Measurements from ENCODE around the gene RAB40B.
A peak's percentile ranks its signal among the peaks of the same experiment; 100 is the strongest.

Gene RAB40B

DNA sequence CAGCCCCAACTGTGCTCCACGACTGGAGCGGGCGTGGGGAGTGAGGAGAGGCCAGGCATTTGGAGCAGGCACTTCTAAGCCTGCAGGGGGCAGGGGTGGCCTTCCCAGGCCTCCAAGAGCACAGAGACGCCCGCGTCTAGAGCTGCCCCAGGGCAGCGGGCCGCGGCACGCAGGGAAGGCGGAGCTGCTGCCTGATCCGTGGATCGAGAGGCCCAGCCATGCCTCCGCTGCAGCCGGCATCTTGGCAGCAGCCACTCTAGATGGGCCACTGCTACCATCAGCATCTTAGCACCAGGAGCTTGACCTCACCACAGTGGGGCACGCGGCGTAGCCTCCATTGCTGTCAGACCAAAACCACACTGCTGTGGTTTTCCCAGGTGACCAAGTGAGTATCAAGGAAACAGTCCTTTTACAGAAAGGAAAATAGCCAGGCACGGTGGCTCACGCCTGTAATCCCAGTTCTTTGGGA is 29.8 kb downstream of the RAB40B start:
- Histone ChIP-seq H3K9me3 (ENCODE audit: control insufficient read depth, low read length) (no peaks in the 10 kb centered on the region), H3K79me2 (peaks cover 2% of the 10 kb centered on the region), H2AFZ (peak overlapping the region; percentile 59), H3K36me3 (ENCODE audit: control insufficient read depth, insufficient read depth, low read length) (no peaks in the 10 kb centered on the region), H3K27ac (no peak overlapping the region), H3K4me1 (no peaks in the 10 kb centered on the region), H3K4me2 (ENCODE audit: low read length) (no peak overlapping the region), H3K4me3 (ENCODE audit: low read depth, low read length) (no peak overlapping the region), H3K27me3 (ENCODE audit: control insufficient read depth, insufficient read depth, low read length) (no peaks in the 10 kb centered on the region), H3K9ac (no peak overlapping the region)
- TF ChIP-seq, protein P1, sequence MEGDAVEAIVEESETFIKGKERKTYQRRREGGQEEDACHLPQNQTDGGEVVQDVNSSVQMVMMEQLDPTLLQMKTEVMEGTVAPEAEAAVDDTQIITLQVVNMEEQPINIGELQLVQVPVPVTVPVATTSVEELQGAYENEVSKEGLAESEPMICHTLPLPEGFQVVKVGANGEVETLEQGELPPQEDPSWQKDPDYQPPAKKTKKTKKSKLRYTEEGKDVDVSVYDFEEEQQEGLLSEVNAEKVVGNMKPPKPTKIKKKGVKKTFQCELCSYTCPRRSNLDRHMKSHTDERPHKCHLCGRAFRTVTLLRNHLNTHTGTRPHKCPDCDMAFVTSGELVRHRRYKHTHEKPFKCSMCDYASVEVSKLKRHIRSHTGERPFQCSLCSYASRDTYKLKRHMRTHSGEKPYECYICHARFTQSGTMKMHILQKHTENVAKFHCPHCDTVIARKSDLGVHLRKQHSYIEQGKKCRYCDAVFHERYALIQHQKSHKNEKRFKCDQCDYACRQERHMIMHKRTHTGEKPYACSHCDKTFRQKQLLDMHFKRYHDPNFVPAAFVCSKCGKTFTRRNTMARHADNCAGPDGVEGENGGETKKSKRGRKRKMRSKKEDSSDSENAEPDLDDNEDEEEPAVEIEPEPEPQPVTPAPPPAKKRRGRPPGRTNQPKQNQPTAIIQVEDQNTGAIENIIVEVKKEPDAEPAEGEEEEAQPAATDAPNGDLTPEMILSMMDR (IDR thresholded peaks at IDR 0.05), result peak; percentile 64

DNA sequence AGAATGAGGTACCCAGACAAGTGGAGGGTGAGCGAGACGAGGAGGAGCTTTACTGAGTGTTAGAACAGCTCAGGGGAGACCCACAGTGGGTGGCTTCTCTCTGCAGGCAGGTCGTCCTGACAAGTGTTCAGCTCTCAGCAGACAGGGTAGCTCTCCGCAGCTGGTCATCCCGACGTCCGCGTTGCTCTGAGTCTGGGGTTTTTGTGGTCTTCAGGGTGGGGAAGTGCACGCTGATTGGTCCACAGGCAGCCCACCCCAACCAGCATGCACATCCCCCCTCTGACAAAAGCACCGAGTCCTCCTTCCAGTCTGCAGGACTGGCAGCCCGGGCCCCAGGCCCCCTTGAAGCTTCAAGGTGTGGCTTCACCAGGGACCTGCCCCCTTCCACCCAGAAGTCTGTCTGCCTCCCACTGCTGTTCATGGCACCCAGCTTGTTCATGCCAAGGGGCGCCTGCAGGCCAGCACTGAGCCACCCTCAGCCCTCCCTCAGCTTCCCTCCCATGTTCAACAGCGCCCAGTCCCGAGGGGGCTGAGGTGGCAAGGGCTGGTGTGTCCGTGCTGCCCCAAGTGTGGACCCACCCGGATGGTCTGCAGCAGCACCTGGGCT is 30.4 kb downstream of the RAB40B start:
- Histone ChIP-seq H3K4me2 (ENCODE audit: low read length) (no peak overlapping the region), H3K4me3 (ENCODE audit: low read depth, low read length) (no peak overlapping the region), H3K9ac (no peak overlapping the region), H2AFZ (no peak overlapping the region), H3K9me3 (ENCODE audit: control insufficient read depth, low read length) (no peaks in the 10 kb centered on the region), H3K36me3 (ENCODE audit: control insufficient read depth, insufficient read depth, low read length) (no peaks in the 10 kb centered on the region), H3K79me2 (peaks cover 2% of the 10 kb centered on the region), H3K27me3 (ENCODE audit: control insufficient read depth, insufficient read depth, low read length) (no peaks in the 10 kb centered on the region), H3K4me1 (no peaks in the 10 kb centered on the region), H3K27ac (no peak overlapping the region)
- TF ChIP-seq, protein P1 (IDR thresholded peaks at IDR 0.05), result no peak

DNA sequence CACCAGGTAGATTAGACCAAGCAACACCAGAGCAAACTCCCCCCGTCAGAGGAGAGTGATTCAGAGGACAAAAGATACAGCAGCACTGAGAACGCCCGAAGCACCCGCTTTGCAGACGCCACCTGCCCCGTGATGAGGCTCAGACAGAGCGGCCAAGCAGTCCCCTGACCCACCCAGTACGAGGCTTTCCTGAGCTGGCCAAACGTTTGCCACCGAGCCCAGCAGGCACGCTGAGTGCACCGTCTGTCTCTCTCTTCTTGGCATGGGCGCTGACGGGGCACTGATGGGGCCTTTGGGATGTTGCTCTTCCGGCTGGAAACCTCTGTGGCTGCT is 30.9 kb downstream of the RAB40B start:
- H3K9me3 ChIP-seq (ENCODE audit: control insufficient read depth, low read length), result no peaks in the 10 kb centered on the region
- no peaks in the 10 kb centered on the region for H3K4me1 ChIP-seq
- H3K36me3 ChIP-seq (ENCODE audit: control insufficient read depth, insufficient read depth, low read length), result no peaks in the 10 kb centered on the region
- H2AFZ ChIP-seq, result no peak overlapping the region
- TF ChIP-seq, protein P1 (IDR thresholded peaks at IDR 0.05), result no peak
- peaks cover 2% of the 10 kb centered on the region for H3K79me2 ChIP-seq
- no peak overlapping the region for H3K4me3 ChIP-seq (ENCODE audit: low read depth, low read length)
- no peak overlapping the region for H3K9ac ChIP-seq
- no peak overlapping the region for H3K4me2 ChIP-seq (ENCODE audit: low read length)
- H3K27ac ChIP-seq, result no peak overlapping the region
- no peaks in the 10 kb centered on the region for H3K27me3 ChIP-seq (ENCODE audit: control insufficient read depth, insufficient read depth, low read length)

DNA sequence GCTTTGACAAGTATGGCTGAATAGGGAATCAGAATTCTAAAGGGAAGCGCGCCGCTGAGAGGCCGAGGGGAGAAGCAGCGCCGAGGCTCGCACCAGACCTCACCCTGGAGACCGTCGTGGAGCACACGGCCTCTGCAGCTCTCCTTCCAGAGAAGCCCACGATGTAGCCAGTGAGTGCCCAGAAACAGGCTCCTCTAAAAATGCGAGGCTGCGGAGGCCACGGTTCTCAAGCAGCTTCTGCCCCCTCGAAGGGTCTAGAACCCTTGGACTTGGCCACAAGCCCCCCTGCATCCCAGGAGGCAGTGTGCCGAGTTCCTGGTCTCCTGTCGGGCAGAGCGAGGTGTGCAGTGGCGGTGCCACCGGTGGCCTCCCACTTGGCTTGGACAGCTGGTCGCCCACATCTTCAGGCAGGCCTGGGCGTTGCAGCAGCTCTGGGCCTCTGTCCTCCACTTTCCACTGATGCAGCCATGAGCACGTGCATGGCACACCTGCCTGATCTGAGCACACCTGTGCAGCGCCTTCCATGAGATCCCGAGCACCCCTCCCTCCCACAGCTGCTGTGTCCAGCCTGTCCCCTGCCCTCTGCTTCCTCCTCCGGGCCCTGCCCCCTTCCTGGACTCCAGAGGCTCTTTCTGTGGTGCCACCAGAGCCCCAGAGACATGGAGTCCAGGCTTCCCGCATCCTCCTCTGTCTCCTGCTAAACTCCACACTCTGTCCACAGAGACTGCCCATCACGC is 31.4 kb downstream of the RAB40B start:
- TF ChIP-seq, protein P1 (IDR thresholded peaks at IDR 0.05), result no peak
- no peaks in the 10 kb centered on the region for H3K79me2 ChIP-seq
- no peak overlapping the region for H3K4me2 ChIP-seq (ENCODE audit: low read length)
- no peak overlapping the region for H3K9ac ChIP-seq
- no peak overlapping the region for H3K27ac ChIP-seq
- H3K4me3 ChIP-seq (ENCODE audit: low read depth, low read length), result no peak overlapping the region
- H3K27me3 ChIP-seq (ENCODE audit: control insufficient read depth, insufficient read depth, low read length), result no peaks in the 10 kb centered on the region
- no peak overlapping the region for H2AFZ ChIP-seq
- H3K36me3 ChIP-seq (ENCODE audit: control insufficient read depth, insufficient read depth, low read length), result no peaks in the 10 kb centered on the region
- H3K4me1 ChIP-seq, result no peaks in the 10 kb centered on the region
- H3K9me3 ChIP-seq (ENCODE audit: control insufficient read depth, low read length), result no peaks in the 10 kb centered on the region

DNA sequence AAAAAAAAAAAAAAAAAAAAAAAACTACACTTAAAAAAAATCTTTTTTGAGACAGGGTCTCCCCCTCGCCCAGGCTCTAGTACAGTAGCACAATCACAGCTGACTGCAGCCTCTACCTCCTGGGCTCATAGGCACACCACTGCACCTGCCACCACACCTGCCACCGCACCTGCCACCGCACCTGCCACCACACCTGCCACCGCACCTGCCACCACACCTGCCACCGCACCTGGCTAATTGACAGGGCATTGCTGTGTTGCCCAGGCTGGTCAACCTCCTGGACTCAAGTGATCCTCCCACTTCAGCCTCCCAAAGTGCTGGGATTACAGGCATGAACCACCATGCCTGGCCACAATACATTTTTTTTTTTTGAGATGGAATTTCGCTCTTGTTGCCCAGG is 32.6 kb downstream of the RAB40B start:
- H2AFZ ChIP-seq, result no peak overlapping the region
- no peaks in the 10 kb centered on the region for H3K9me3 ChIP-seq (ENCODE audit: control insufficient read depth, low read length)
- no peak overlapping the region for H3K27ac ChIP-seq
- no peak overlapping the region for H3K9ac ChIP-seq
- no peak overlapping the region for H3K4me2 ChIP-seq (ENCODE audit: low read length)
- no peaks in the 10 kb centered on the region for H3K27me3 ChIP-seq (ENCODE audit: control insufficient read depth, insufficient read depth, low read length)
- H3K4me3 ChIP-seq (ENCODE audit: low read depth, low read length), result no peak overlapping the region
- no peaks in the 10 kb centered on the region for H3K36me3 ChIP-seq (ENCODE audit: control insufficient read depth, insufficient read depth, low read length)
- no peaks in the 10 kb centered on the region for H3K4me1 ChIP-seq
- TF ChIP-seq, protein P1 (IDR thresholded peaks at IDR 0.05), result no peak
- no peaks in the 10 kb centered on the region for H3K79me2 ChIP-seq
